GM20000 (cell line): ENCODE results near the gene KCNK1.

ENCODE experiments used
- DNase-seq: peaks from one replicate; pipeline ENCODE4 v3.0.0; 2012; ENCODE audit warnings: low spot score
- TF ChIP-seq, protein P1 (sequence below): IDR thresholded peaks from 2 replicates; pipeline ENCODE4 v1.5.1; 2012; ENCODE audit warnings: mild to moderate bottlenecking, control low read depth; ENCODE audit errors: extremely low read depth, missing control alignments

Gene KCNK1

DNA sequence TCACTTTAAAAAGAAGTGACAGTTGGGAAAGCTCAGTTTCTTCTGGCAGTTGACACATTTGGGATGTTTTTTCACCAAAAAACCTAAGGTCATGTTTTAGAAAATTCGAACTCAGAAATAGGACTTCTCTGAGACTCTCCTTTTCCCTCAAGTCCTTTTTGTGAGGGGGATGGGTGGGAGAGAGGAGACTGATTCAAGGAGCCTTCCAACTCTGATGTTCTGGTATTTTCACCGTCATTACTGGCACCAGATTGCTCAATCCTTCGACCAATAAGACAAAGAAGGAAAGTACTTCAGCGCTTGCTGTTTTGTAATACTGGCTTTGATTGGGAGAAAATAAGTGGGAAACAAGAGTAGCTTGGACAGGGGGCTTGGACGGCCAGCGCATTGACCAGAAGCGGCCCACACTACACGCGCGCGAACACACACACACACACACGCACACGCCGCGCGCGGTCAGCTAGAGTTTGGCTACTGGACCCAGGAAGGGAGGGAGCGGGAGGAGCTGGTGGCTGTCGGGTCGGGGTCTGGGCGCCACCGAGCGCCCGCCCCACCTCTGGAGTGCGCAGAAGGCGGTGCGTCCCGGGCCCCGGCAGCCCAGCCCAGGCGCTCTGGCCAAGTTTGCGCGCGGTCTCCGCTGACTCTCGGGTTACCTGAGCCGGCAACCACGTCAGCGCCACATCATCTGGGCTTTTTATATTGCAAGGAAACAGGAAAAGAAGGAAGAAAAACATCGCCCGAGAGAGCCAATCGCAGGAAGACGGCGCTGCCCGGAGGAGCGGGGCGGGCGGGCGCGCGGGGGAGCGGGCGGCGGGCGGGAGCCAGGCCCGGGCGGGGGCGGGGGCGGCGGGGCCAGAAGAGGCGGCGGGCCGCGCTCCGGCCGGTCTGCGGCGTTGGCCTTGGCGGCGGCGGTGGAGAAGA lies at the start of gene KCNK1:
Gene KCNK1 (plus strand): TSS at position 855 of the 921 bp plus-strand sequence. CDS start 66 bp downstream, at position 921.
- TF ChIP-seq, protein P1, sequence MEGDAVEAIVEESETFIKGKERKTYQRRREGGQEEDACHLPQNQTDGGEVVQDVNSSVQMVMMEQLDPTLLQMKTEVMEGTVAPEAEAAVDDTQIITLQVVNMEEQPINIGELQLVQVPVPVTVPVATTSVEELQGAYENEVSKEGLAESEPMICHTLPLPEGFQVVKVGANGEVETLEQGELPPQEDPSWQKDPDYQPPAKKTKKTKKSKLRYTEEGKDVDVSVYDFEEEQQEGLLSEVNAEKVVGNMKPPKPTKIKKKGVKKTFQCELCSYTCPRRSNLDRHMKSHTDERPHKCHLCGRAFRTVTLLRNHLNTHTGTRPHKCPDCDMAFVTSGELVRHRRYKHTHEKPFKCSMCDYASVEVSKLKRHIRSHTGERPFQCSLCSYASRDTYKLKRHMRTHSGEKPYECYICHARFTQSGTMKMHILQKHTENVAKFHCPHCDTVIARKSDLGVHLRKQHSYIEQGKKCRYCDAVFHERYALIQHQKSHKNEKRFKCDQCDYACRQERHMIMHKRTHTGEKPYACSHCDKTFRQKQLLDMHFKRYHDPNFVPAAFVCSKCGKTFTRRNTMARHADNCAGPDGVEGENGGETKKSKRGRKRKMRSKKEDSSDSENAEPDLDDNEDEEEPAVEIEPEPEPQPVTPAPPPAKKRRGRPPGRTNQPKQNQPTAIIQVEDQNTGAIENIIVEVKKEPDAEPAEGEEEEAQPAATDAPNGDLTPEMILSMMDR = no peak
- peak; percentile 60 for DNase-seq

- DNase-seq = no peak
- TF ChIP-seq, protein P1 = no peak
Observed at GRCh38 chr1:233565313-233565712, 48.6 kb upstream of the KCNK1 start.

GRCh38 chr1:233566886-233567285 lies 47.0 kb upstream of the KCNK1 start:
- TF ChIP-seq, protein P1 = no peak
- no peak for DNase-seq

DNA sequence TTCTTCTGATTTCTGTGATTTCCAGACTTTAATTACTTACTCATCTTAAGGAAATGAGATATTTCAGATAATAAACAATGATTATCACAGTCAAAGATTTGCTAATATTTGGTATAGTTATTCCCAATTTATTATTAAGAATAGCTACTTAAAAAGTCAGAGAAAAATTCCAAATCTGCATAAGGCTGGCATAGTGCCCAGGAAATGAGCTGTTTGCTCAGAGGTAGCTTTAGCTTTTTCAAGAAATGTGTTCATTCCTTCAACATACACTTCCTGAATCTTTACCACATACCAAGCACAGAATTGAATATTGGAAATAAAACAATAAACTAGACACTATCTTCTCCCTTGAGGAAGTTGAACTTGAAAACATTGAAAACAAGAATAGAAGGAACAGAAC lies 44.3 kb upstream of the KCNK1 start:
- DNase-seq = no peak
- TF ChIP-seq, protein P1 = no peak

GRCh38 chr1:233570216-233570615 lies 43.7 kb upstream of the KCNK1 start:
- DNase-seq = no peak
- TF ChIP-seq, protein P1 = no peak

DNA sequence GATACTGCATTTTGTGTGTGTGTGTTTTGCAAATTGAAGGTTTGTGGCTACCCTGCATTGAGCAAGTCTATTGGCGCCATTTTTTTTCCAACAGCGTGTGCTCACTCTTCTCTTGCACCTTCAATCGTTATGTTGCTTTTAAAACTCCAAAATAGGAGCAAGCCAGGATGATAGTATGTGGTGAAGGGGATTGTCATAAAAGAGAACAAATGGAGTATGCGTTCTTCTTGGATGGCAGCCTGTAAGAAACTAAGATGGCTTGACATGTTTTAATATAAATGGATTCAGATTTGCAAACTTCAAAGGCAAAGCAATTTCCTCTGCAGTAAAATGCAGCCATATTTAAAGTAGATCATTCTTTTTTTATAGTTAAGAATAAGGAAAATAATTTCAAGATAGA lies 43.2 kb upstream of the KCNK1 start:
- TF ChIP-seq, protein P1 = no peak

DNA sequence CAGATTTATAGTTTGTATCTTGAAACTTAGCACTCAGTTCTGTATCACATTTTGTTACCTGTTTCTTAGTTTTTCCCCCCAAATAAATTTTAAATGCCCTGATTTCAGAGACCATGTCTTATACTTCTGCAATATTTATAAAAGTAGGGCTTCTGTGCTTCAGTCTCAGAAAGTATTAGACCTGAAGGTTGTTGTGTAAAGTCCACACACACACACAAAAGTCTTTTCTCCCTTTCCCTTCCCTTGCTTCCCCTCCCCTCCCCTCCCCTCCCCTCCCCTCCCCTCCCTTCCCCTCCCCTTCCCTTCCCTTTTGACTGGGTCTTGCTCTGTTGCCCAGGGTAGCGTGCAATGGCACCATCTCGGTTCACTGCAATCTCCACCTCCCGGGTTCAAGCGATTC lies 41.0 kb upstream of the KCNK1 start:
- TF ChIP-seq, protein P1 = no peak
- DNase-seq = no peak

More for the DNA sequence above, 43.2 kb upstream of the KCNK1 start:
- no peak for DNase-seq
